SK-N-SH (cell line): ENCODE measurements around the gene PPP1R3G.

Source experiments
- CHD2 ChIP-seq: fragments of 150-350 bp; IDR thresholded peaks from 2 replicates; pipeline ENCODE4 v1.6.1; 2018; ENCODE audit warnings: low read length; ENCODE audit not compliant: partially characterized antibody
- CTCF ChIP-seq: fragments of 200-600 bp; sonication (generic); IDR thresholded peaks from 2 replicates; pipeline ENCODE4 v1.6.1; 2017; ENCODE audit warnings: antibody characterized with exemption, mild to moderate bottlenecking, moderate library complexity
- ELF1 ChIP-seq: IDR thresholded peaks from 2 replicates; pipeline ENCODE4 v1.4.0; 2012
- GABPA ChIP-seq: IDR thresholded peaks from 2 replicates; pipeline ENCODE4 v1.4.0; 2012; ENCODE audit warnings: low read depth, mild to moderate bottlenecking
- MAX ChIP-seq: IDR thresholded peaks from 2 replicates; pipeline ENCODE4 v1.4.0; 2012; ENCODE audit warnings: low read depth
- MEF2A ChIP-seq: IDR thresholded peaks from 2 replicates; pipeline ENCODE4 v1.4.0; 2012; ENCODE audit warnings: low read depth, borderline replicate concordance
- RAD21 ChIP-seq: IDR thresholded peaks from 2 replicates; pipeline ENCODE4 v1.6.1; 2012; ENCODE audit warnings: mild to moderate bottlenecking, low read length
- RCOR1 ChIP-seq: fragments of 150-350 bp; IDR thresholded peaks from 2 replicates; pipeline ENCODE4 v1.6.1; 2017; ENCODE audit warnings: antibody characterized with exemption, low read length
- RFX5 ChIP-seq: IDR thresholded peaks from 2 replicates; pipeline ENCODE4 v1.6.1; 2012; ENCODE audit warnings: mild to moderate bottlenecking, improper control_type of control experiment, low read length
- SIN3A ChIP-seq: IDR thresholded peaks from 2 replicates; pipeline ENCODE4 v1.6.1; 2012; ENCODE audit warnings: low read depth, mild to moderate bottlenecking, low read length, moderate library complexity, borderline replicate concordance
- SMC3 ChIP-seq: IDR thresholded peaks from 2 replicates; pipeline ENCODE4 v1.6.1; 2012; ENCODE audit warnings: low read depth, low read length, improper control_type of control experiment
- TAF1 ChIP-seq: IDR thresholded peaks from 2 replicates; pipeline ENCODE4 v1.6.1; 2012; ENCODE audit warnings: low read depth, mild to moderate bottlenecking, low read length, moderate library complexity, borderline replicate concordance
- YY1 ChIP-seq: IDR thresholded peaks from 2 replicates; pipeline ENCODE4 v1.4.0; 2012; ENCODE audit warnings: low read depth, mild to moderate bottlenecking
- TF ChIP-seq, protein P1 (sequence below): IDR thresholded peaks from 2 replicates; pipeline ENCODE4 v1.6.1; 2012; ENCODE audit warnings: mild to moderate bottlenecking, low read depth, low read length, moderate library complexity

DNA sequence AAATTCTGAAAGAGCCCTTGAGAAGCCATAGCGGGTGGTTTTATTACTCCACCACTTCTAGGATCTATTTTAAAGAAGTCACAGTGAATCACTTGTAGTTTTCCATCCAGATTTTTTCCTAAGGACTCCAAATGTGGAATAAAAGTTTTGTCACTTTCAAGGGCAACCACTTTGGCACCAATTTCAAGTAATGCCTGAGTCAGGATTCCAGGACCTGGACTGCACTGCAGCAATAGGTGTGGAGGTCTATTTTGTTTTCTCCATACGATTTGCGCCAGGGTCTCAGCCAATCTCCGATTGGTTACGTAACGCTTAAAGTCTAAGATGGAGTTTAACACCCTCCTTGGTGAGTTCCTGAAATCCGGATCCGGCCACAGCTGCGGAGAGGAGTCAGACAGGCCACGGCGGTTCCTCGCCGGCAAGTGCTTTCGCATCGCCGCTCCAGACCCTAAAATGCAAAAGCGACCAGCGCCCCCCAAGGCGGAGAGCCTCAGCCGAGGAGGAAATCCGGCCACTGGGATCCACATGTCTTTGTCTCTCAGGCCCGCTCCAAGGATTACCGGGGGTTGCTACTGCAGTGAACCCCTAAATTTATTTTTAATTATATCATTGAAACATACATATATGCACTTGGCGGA lies 18.6 kb upstream of the PPP1R3G start:
- TF ChIP-seq RAD21 = no peak
- TF ChIP-seq CTCF = no peak
- no peak for TF ChIP-seq MEF2A
- TF ChIP-seq CHD2 = no peak
- TF ChIP-seq TAF1 = no peak
- TF ChIP-seq GABPA = no peak
- TF ChIP-seq, protein P1, sequence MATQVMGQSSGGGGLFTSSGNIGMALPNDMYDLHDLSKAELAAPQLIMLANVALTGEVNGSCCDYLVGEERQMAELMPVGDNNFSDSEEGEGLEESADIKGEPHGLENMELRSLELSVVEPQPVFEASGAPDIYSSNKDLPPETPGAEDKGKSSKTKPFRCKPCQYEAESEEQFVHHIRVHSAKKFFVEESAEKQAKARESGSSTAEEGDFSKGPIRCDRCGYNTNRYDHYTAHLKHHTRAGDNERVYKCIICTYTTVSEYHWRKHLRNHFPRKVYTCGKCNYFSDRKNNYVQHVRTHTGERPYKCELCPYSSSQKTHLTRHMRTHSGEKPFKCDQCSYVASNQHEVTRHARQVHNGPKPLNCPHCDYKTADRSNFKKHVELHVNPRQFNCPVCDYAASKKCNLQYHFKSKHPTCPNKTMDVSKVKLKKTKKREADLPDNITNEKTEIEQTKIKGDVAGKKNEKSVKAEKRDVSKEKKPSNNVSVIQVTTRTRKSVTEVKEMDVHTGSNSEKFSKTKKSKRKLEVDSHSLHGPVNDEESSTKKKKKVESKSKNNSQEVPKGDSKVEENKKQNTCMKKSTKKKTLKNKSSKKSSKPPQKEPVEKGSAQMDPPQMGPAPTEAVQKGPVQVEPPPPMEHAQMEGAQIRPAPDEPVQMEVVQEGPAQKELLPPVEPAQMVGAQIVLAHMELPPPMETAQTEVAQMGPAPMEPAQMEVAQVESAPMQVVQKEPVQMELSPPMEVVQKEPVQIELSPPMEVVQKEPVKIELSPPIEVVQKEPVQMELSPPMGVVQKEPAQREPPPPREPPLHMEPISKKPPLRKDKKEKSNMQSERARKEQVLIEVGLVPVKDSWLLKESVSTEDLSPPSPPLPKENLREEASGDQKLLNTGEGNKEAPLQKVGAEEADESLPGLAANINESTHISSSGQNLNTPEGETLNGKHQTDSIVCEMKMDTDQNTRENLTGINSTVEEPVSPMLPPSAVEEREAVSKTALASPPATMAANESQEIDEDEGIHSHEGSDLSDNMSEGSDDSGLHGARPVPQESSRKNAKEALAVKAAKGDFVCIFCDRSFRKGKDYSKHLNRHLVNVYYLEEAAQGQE = no peak
- no peak for TF ChIP-seq SMC3
- no peak for TF ChIP-seq RFX5
- TF ChIP-seq RCOR1 = no peak
- no peak for TF ChIP-seq YY1
- no peak for TF ChIP-seq MAX
- TF ChIP-seq SIN3A = no peak
- TF ChIP-seq ELF1 = no peak
